HG02642 (cell line): ENCODE data around the gene TMEM178A.

ENCODE experiments used
- ATAC-seq: cut with Tn5 transposase; IDR thresholded peaks from one replicate; pipeline ENCODE4 v1.9.1; 2021; ENCODE audit warnings: mild to moderate bottlenecking; ENCODE audit not compliant: unreplicated experiment, poor library complexity

Gene TMEM178A

DNA sequence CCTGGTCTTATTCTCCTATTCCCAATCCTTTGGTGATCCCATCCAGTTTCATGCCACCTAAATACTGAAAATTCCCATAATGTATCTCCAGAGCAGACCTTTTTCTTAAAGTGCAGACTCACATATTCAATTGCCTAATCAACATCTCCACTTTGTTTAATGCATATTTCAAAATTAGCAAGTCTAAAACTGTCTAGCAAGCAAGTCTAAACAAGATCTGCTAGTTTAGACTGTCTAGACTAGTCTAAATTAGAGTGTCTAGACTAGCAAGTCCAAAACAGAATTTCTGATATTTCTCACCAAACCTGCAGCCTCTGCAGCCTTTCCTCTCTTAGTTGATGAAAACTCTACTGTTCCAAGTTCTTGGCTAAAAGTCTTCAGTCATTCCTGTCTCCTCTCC is 68.7 kb downstream of the TMEM178A start:
- no peak for ATAC-seq

DNA sequence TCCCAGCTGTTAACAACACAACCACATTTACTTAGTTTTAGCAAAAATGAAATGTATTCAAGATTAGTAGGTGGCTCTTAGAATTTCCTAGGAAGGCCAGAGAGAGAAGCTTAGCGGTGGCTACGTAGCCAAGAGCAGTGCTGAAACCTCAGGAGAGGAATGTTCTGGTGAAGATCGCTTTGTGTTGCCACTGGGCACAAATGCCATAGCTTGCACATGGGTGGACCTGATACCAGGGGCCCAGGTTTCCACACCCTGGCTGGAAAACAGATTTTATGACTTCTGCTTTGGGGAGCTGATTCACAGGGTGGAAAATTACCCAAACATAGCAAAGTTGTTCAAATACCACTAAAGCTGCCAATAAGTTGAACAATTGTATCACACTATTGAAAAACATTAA is 69.9 kb downstream of the TMEM178A start:
- ATAC-seq: no peak

DNA sequence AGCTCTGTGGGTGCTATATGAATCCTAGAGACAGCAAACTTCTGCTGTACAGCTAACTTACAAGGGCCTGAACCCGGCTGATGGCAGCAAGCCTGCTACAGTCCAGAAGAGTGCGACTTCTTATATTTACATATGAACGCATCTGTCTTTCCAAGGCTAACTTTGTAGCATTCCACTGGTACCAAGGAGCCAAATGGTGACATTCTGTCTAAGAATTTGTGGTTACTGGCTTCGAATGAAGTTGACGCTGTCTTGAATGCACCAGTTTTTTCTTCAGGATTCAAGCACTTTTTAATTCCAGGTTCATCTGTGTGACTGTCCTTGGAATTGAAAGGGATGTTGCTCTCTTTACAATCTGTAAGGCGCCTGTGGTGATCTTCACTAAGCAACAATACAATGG is 70.9 kb downstream of the TMEM178A start:
- ATAC-seq: no peak

- ATAC-seq: no peak
Measured at GRCh38 chr2:39737661-39738060, 71.9 kb downstream of the TMEM178A start.

- ATAC-seq: no peak
Measured at GRCh38 chr2:39738936-39739335, 73.2 kb downstream of the TMEM178A start.

DNA sequence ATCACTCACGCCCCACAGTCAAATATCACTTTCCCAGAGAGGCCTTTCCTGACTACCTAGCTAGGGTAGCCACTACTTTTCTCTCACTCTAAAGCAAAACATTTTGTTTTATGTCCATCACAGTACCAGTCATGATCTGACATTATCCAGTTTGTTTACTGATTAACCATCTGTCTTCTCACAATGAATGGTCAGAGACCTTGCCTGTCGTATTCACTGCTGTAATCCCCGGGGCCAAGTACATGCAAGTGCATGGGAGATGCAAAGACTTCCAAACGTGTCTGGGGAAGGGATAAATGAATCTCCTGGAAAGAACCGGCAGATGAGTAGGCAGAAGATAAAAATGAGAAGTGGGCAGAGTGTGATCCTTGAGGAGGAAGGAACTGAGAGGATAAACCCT is 73.7 kb downstream of the TMEM178A start:
- ATAC-seq: no peak

DNA sequence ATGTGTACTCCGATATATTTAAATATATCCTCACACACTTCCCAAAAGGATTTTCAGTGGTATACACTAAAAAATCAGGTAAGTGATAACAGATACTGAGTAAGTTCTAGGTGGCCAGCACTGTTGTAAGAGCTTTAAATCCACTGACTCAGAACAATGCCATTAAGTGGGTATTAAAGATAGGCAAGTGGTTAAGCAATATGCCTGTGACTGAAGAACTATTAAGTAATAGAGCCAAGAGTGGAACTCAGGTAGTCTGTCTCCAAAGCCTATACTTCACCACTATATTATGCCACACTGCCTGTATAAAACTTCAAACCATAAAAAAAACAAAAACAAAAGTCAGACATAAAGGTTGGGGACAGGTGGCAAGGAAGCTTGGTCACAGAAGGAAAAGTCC is 76.2 kb downstream of the TMEM178A start:
- ATAC-seq: no peak

GRCh38 chr2:39743269-39743776 is 77.6 kb downstream of the TMEM178A start:
- ATAC-seq: no peak

DNA sequence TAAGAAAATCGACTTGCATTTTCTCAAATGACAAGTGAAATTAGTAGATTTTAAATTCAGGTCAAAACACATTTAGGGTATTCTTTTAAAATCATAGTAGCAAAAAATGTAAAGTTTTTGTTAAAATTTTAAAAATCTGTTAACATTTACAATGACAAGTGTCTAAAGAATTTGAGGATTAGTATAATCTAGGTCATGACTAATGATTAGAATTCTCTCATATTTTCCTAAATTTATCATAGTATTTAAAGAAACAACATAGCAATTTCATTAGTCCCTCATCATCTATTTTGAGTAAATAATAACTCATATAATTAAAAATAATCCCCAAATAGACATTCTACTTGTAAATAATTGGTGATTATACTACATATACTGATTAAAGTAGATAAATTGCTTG is 89.7 kb downstream of the TMEM178A start:
- no peak for ATAC-seq

DNA sequence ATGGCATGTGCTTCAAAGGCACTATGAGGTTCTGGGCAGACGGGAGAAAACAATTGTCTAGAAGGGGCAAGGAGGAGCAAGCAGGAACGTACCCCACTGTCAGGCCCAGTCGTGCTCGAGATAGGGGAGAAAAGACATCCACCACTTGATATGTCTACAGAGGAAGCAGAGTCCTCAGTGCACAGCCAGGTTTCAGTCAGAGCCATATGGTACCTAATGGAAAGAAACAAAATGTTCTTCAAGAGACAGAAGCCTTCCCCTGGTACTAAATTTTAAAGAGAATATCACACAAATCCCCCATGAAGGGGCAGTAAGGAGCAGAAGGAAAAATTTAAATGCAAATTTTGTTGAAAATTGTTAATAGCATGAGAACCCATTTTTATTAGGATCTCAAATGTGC is 91.4 kb downstream of the TMEM178A start:
- no peak for ATAC-seq

- no peak for ATAC-seq
Measured at GRCh38 chr2:39762448-39762847, 96.7 kb downstream of the TMEM178A start.
